NCI-H2171 (cell line): Measurements from ENCODE around the gene TRIM49C.
"Not testable (repeated sequence)": the region's sequence is repeated elsewhere in the genome, so short reads cannot be mapped to it uniquely, and the experiment has no call there.

Experiments used
- DNase-seq: peaks from one replicate; lab custom pipeline; 2025; lab: John Stamatoyannopoulos, UW

TRIM49C gene

GRCh38 chr11:90030806-90031205, at the start of gene TRIM49C:
Gene TRIM49C, plus strand, starts transcription at chr11:90031106. Its CDS starts 4,106 bp downstream, at chr11:90035212.
- DNase-seq, result not testable (repeated sequence)

GRCh38 chr11:90024184-90024583, 6.7 kb upstream of the TRIM49C start:
- DNase-seq, result not testable (repeated sequence)

- DNase-seq, result not testable (repeated sequence)
Measured at GRCh38 chr11:90051591-90052209, 20.8 kb downstream of the TRIM49C start.

GRCh38 chr11:90052311-90052710, 21.4 kb downstream of the TRIM49C start:
- DNase-seq, result not testable (repeated sequence)

- not testable (repeated sequence) for DNase-seq
Measured at GRCh38 chr11:90053545-90053944, 22.6 kb downstream of the TRIM49C start.

- DNase-seq, result not testable (repeated sequence)
Measured at GRCh38 chr11:90085650-90086049, 54.7 kb downstream of the TRIM49C start, which contains the start of gene UBTFL1. Gene UBTFL1, plus strand, starts transcription at chr11:90085950. Its CDS starts 0 bp downstream, at chr11:90085950.

- not testable (repeated sequence) for DNase-seq
Measured at GRCh38 chr11:90088731-90089130, 57.8 kb downstream of the TRIM49C start.
